Thymus (tissue), 11 donors: Measurements from ENCODE around the gene ABCG5. TPM values are rescaled to one million over a fixed set of nuclear protein-coding genes. Genes with fewer than 3 reads are reported as not detected.

Experiments
- DNase-seq, 9 donors: peaks; one replicate each; pipeline ENCODE4 v3.0.0-alpha.2; 2013; ENCODE audit warnings: low spot score in 9 of 9, low read depth in 6 of 9, missing footprints in 1 of 9
- H3K27ac ChIP-seq, 2 donors: one replicate each; pipeline ENCODE4 v1.5.1; 2013; ENCODE audit warnings: control low read depth in 1 of 2, low read depth in 1 of 2, low read length in 1 of 2, mild to moderate bottlenecking in 1 of 2, moderate library complexity in 1 of 2
- H3K27me3 ChIP-seq, 2 donors: one replicate each; pipeline ENCODE4 v1.5.1; 2013; ENCODE audit warnings: low read length in 1 of 2; ENCODE audit not compliant: control insufficient read depth in 2 of 2, insufficient read depth in 1 of 2
- H3K36me3 ChIP-seq, 2 donors: one replicate each; pipeline ENCODE4 v1.5.1; 2013; ENCODE audit warnings: low read length in 1 of 2, mild to moderate bottlenecking in 1 of 2, moderate library complexity in 1 of 2; ENCODE audit not compliant: control insufficient read depth in 2 of 2, insufficient read depth in 2 of 2
- H3K4me1 ChIP-seq, 2 donors: one replicate each; pipeline ENCODE4 v1.5.1; 2013; ENCODE audit warnings: low read length in 2 of 2; ENCODE audit not compliant: control insufficient read depth in 2 of 2, insufficient read depth in 2 of 2
- H3K4me3 ChIP-seq, 2 donors: one replicate each; pipeline ENCODE4 v1.5.1; 2013; ENCODE audit warnings: low read length in 2 of 2, control low read depth in 1 of 2, mild to moderate bottlenecking in 1 of 2
- H3K9me3 ChIP-seq, 2 donors: one replicate each; pipeline ENCODE4 v1.5.1; 2013; ENCODE audit warnings: low read length in 1 of 2, mild to moderate bottlenecking in 1 of 2; ENCODE audit not compliant: control insufficient read depth in 2 of 2, insufficient read depth in 1 of 2
- WGBS: extraction: QIAGEN DNeasy Blood & Tissue Kit; methylation state at CpG from one replicate; pipeline ENCODE4 v1.1.7; 2013; 5-methylcytosine and 5-hydroxymethylcytosine counted together
- polyA plus RNA-seq: library from polyadenylated mRNA; stranded (reverse); fragments of 200-250 nt; gene quantifications from one replicate; pipeline ENCODE4 v1.2.3, GENCODE V29; 2013
- total RNA-seq: library from RNA; stranded (reverse); fragments of 120-200 nt; gene quantifications from one replicate; pipeline ENCODE4 v1.2.4, GENCODE V29; 2013
- donor health status: healthy.

ABCG5 gene
- total and polyA plus RNA-seq, 2 donors, result 0.09 TPM; not detected in 1

- DNase-seq, result no peak
- H3K27me3 ChIP-seq, result peaks cover 0 to 6% of the 10 kb centered on the region in 2 donors
- WGBS, result 96% methylated on average over 7 of the region's 7 CpGs
These were observed 19.0 kb downstream of the ABCG5 start for GRCh38 chr2:43819491-43820163.

GRCh38 chr2:43818761-43819160, 19.9 kb downstream of the ABCG5 start:
- H3K4me3 ChIP-seq, result no peak overlapping the region
- WGBS, result 86% methylated on average over 5 of the region's 5 CpGs
- DNase-seq, result no peak

More at GRCh38 chr2:43819491-43820163, 19.0 kb downstream of the ABCG5 start:
- Histone ChIP-seq H3K4me1 (no peaks in the 10 kb centered on the region), H3K36me3 (no peaks in the 10 kb centered on the region), H3K27ac (no peak overlapping the region), H3K4me3 (no peak overlapping the region), H3K9me3 (no peaks in the 10 kb centered on the region)

GRCh38 chr2:43814711-43815110, 23.9 kb downstream of the ABCG5 start:
- no peaks in the 10 kb centered on the region for H3K4me1 ChIP-seq
- DNase-seq, result no peak
- WGBS, result 93% methylated on average over 3 of the region's 3 CpGs
- H3K27ac ChIP-seq, result no peak overlapping the region
- H3K27me3 ChIP-seq, result no peaks in the 10 kb centered on the region
- no peaks in the 10 kb centered on the region for H3K36me3 ChIP-seq
- H3K4me3 ChIP-seq, result no peak overlapping the region
- H3K9me3 ChIP-seq, result no peaks in the 10 kb centered on the region

More at GRCh38 chr2:43818761-43819160, 19.9 kb downstream of the ABCG5 start:
- Histone ChIP-seq H3K4me1 (no peaks in the 10 kb centered on the region), H3K27ac (no peak overlapping the region), H3K36me3 (no peaks in the 10 kb centered on the region), H3K9me3 (no peaks in the 10 kb centered on the region), H3K27me3 (peaks cover 0 to 6% of the 10 kb centered on the region in 2 donors)

GRCh38 chr2:43812947-43813346, 25.7 kb downstream of the ABCG5 start:
- no peak for DNase-seq
- Histone ChIP-seq H3K9me3 (no peaks in the 10 kb centered on the region), H3K27ac (no peak overlapping the region), H3K4me1 (no peaks in the 10 kb centered on the region), H3K27me3 (no peaks in the 10 kb centered on the region), H3K36me3 (no peaks in the 10 kb centered on the region), H3K4me3 (no peak overlapping the region)
- 91% methylated on average over 2 of the region's 2 CpGs for WGBS

- Histone ChIP-seq H3K4me1 (no peaks in the 10 kb centered on the region), H3K4me3 (no peak overlapping the region), H3K27me3 (no peaks in the 10 kb centered on the region), H3K9me3 (no peaks in the 10 kb centered on the region), H3K27ac (no peak overlapping the region), H3K36me3 (no peaks in the 10 kb centered on the region)
- 78% methylated on average over 2 of the region's 2 CpGs for WGBS
- DNase-seq, result no peak
These were observed 26.6 kb downstream of the ABCG5 start for GRCh38 chr2:43812006-43812405.

GRCh38 chr2:43810888-43811287, 27.8 kb downstream of the ABCG5 start:
- Histone ChIP-seq H3K27me3 (no peaks in the 10 kb centered on the region), H3K36me3 (no peaks in the 10 kb centered on the region), H3K27ac (no peak overlapping the region), H3K9me3 (no peaks in the 10 kb centered on the region), H3K4me1 (no peaks in the 10 kb centered on the region), H3K4me3 (no peak overlapping the region)
- no peak for DNase-seq
- WGBS, result 97% methylated on average over 1 of the region's 1 CpG

- WGBS, result 98% methylated on average over 2 of the region's 2 CpGs
- no peaks in the 10 kb centered on the region for H3K9me3 ChIP-seq
- no peak for DNase-seq
- no peak overlapping the region for H3K4me3 ChIP-seq
- H3K27me3 ChIP-seq, result no peaks in the 10 kb centered on the region
- H3K36me3 ChIP-seq, result no peaks in the 10 kb centered on the region
- no peak overlapping the region for H3K27ac ChIP-seq
- no peaks in the 10 kb centered on the region for H3K4me1 ChIP-seq
These were observed 28.2 kb downstream of the ABCG5 start for GRCh38 chr2:43810452-43810851.

- WGBS, result 97% methylated on average over 2 of the region's 2 CpGs
These were observed 32.0 kb downstream of the ABCG5 start for GRCh38 chr2:43806719-43807031.

GRCh38 chr2:43803113-43803512, 35.5 kb downstream of the ABCG5 start:
- no peaks in the 10 kb centered on the region for H3K9me3 ChIP-seq
- no peak for DNase-seq
- H3K36me3 ChIP-seq, result no peaks in the 10 kb centered on the region
- H3K27me3 ChIP-seq, result no peaks in the 10 kb centered on the region
- WGBS, result 98% methylated on average over 1 of the region's 1 CpG
- H3K4me3 ChIP-seq, result no peak overlapping the region
- H3K4me1 ChIP-seq, result no peaks in the 10 kb centered on the region
- H3K27ac ChIP-seq, result no peak overlapping the region

More at GRCh38 chr2:43806719-43807031, 32.0 kb downstream of the ABCG5 start:
- no peak overlapping the region for H3K27ac ChIP-seq
- H3K9me3 ChIP-seq, result no peaks in the 10 kb centered on the region
- H3K4me1 ChIP-seq, result no peaks in the 10 kb centered on the region
- no peak for DNase-seq
- H3K4me3 ChIP-seq, result no peak overlapping the region
- no peaks in the 10 kb centered on the region for H3K36me3 ChIP-seq
- H3K27me3 ChIP-seq, result no peaks in the 10 kb centered on the region
